T47D (cell line): ENCODE data around the gene CYP2C18.
"Not testable (repeated sequence)": the region's sequence is repeated elsewhere in the genome, so short reads cannot be mapped to it uniquely, and the experiment has no call there.

Experiments
- DNase-seq, 2 experiments: peaks; one replicate each; pipeline versions ENCODE4 v3.0.0 to v3.0.0-alpha.2; 2011 to 2012; ENCODE audit warnings: low read depth in 1 of 2, low spot score in 1 of 2
- JUND ChIP-seq: IDR thresholded peaks from 2 replicates; pipeline ENCODE4 v1.6.1; 2012; ENCODE audit warnings: low read depth
- in situ Hi-C: cut with HindIII; loops from 2 replicates; pipeline ENCODE4 v1.10.0; 2016; ENCODE audit warnings: low sequenced_read_pairs, low pct_unique_long_range_greater_than_20kb

CYP2C18 gene

GRCh38 chr10:94683214-94684054 lies at the start of gene CYP2C18:
CYP2C18 (plus strand) TSS chr10:94683729; CDS start chr10:94683820, 91 bp downstream.
- no peak for DNase-seq
- TF ChIP-seq JUND: no peak
- in situ Hi-C loops: no loop called here

GRCh38 chr10:94638097-94638496 lies 45.4 kb upstream of the CYP2C18 start:
- in situ Hi-C loops: not testable (repeated sequence)

GRCh38 chr10:94639902-94640301 lies 43.6 kb upstream of the CYP2C18 start:
- DNase-seq: no peak
- TF ChIP-seq JUND: no peak
- in situ Hi-C loops: no loop called here

More at GRCh38 chr10:94638097-94638496, 45.4 kb upstream of the CYP2C18 start:
- not testable (repeated sequence) for DNase-seq

GRCh38 chr10:94640562-94640961 lies 43.0 kb upstream of the CYP2C18 start:
- in situ Hi-C loops: no loop called here
- TF ChIP-seq JUND: no peak
- DNase-seq: no peak

GRCh38 chr10:94641480-94641879 lies 42.0 kb upstream of the CYP2C18 start:
- in situ Hi-C loops: no loop called here

GRCh38 chr10:94644352-94644751 lies 39.2 kb upstream of the CYP2C18 start:
- DNase-seq: no peak
- no peak for TF ChIP-seq JUND
- in situ Hi-C loops: no loop called here

More at GRCh38 chr10:94641480-94641879, 42.0 kb upstream of the CYP2C18 start:
- TF ChIP-seq JUND: no peak
- DNase-seq: no peak

GRCh38 chr10:94645285-94645684 lies 38.2 kb upstream of the CYP2C18 start:
- TF ChIP-seq JUND: no peak
- in situ Hi-C loops: no loop called here
- DNase-seq: no peak

GRCh38 chr10:94655201-94655600 lies 28.3 kb upstream of the CYP2C18 start:
- DNase-seq, in situ Hi-C loops: not testable (repeated sequence)

GRCh38 chr10:94663061-94663460 lies 20.5 kb upstream of the CYP2C18 start:
- DNase-seq, in situ Hi-C loops: not testable (repeated sequence)

- in situ Hi-C loops: no loop called here
- TF ChIP-seq JUND: no peak
- no peak for DNase-seq
Measured at GRCh38 chr10:94666391-94667102, 17.0 kb upstream of the CYP2C18 start.

- DNase-seq: no peak
- no peak for TF ChIP-seq JUND
- in situ Hi-C loops: no loop called here
Measured at GRCh38 chr10:94673614-94674321, 9.8 kb upstream of the CYP2C18 start.

- no peak for TF ChIP-seq JUND
- no peak for DNase-seq
- in situ Hi-C loops: no loop called here
Measured at GRCh38 chr10:94676496-94676895, 7.0 kb upstream of the CYP2C18 start.

GRCh38 chr10:94677691-94678090 lies 5.8 kb upstream of the CYP2C18 start:
- TF ChIP-seq JUND: no peak
- DNase-seq: peak; percentile 23 to 44
- in situ Hi-C loops: no loop called here
